GM10266 (cell line): ENCODE results near the gene CSRNP2.
A peak's percentile ranks its signal among the peaks of the same experiment; 100 is the strongest.
"Not testable (repeated sequence)": the region's sequence is repeated elsewhere in the genome, so short reads cannot be mapped to it uniquely, and the experiment has no call there.

Experiments used
- DNase-seq: peaks from one replicate; pipeline ENCODE4 v3.0.0; 2012; ENCODE audit errors: extremely low spot score
- CTCF ChIP-seq: IDR thresholded peaks from 2 replicates; pipeline ENCODE4 v1.5.1; 2012; ENCODE audit warnings: mild to moderate bottlenecking, low read depth; ENCODE audit not compliant: control insufficient read depth, insufficient read depth; ENCODE audit errors: missing control alignments

Gene CSRNP2

GRCh38 chr12:51087818-51088217 lies 4.4 kb upstream of the CSRNP2 start:
- peak; percentile 42 for DNase-seq
- TF ChIP-seq CTCF: no peak

GRCh38 chr12:51086933-51087332 lies 3.5 kb upstream of the CSRNP2 start:
- no peak for TF ChIP-seq CTCF
- no peak for DNase-seq

DNA sequence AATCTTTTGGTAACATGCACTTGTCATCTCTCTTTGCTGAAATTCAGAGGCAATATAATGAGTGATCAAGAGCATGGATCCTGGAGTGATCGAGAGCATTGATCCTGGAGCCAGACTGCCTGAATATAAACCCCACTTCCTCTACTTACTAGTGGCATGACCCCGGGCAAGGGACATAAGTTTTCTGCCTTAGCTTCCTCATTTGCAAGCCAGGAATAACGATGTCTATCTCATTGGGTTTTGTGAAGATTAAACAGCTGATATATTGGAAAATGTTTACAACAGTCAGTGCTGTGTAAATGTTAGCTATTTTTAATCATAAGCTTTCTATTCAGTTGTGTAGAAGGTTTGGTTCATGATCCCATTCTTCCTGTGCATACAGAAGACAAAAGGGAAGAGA lies 2.4 kb upstream of the CSRNP2 start:
- TF ChIP-seq CTCF: no peak
- no peak for DNase-seq

- DNase-seq: no peak
- no peak for TF ChIP-seq CTCF
Observed at GRCh38 chr12:51082561-51083125, 753 bp downstream of the CSRNP2 start.

DNA sequence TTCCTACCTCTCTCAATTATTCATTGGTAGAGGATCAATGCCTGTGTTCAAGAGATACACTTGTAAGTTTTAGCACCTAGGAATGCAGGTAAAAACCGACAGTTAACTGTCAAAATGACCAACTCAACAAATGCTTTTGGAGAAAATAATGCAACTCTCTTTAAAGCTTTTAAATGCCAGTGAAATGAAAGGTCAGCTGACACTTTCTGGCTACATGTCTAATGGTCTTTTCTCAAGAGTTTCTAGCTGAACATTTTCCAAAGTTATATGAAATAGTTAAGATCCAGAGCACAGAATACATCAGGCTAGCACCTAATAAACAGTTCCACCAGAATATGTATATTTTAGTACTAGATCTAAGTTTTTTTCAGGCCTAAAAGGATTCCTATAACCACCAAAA lies 2.0 kb downstream of the CSRNP2 start:
- DNase-seq: no peak
- no peak for TF ChIP-seq CTCF

GRCh38 chr12:51080136-51080535 lies 3.3 kb downstream of the CSRNP2 start:
- no peak for TF ChIP-seq CTCF
- DNase-seq: no peak

GRCh38 chr12:51078866-51079265 lies 4.5 kb downstream of the CSRNP2 start:
- DNase-seq: not testable (repeated sequence)

GRCh38 chr12:51078346-51078745 lies 5.0 kb downstream of the CSRNP2 start:
- DNase-seq: not testable (repeated sequence)
